HK-2 (cell line): ENCODE results near the gene INPP5F.
"Not testable (repeated sequence)": the region's sequence is repeated elsewhere in the genome, so short reads cannot be mapped to it uniquely, and the experiment has no call there.

ENCODE experiments used
- DNase-seq: peaks from one replicate; pipeline ENCODE4 v3.0.0-alpha.2; 2018; ENCODE audit not compliant: unreplicated experiment

Gene INPP5F

DNA sequence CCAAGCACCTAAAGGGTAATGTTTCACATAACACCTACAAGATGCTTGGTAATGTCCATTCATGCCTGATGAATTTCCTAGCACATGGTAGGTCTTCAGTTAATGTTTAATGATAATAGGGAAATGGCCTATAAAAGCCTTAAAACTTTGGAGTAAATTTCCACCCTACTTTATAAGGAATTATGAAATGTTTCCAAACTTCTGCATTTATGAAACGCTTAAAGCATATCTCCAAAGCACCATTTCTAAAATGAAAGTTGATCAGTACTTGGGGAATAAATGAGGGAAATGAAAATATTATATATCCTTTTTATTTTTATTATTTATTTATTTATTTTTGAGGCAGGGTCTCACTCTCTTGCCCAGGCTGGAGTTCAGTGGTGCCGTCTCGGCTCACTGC is 51.8 kb downstream of the INPP5F start:
- DNase-seq, result no peak

DNA sequence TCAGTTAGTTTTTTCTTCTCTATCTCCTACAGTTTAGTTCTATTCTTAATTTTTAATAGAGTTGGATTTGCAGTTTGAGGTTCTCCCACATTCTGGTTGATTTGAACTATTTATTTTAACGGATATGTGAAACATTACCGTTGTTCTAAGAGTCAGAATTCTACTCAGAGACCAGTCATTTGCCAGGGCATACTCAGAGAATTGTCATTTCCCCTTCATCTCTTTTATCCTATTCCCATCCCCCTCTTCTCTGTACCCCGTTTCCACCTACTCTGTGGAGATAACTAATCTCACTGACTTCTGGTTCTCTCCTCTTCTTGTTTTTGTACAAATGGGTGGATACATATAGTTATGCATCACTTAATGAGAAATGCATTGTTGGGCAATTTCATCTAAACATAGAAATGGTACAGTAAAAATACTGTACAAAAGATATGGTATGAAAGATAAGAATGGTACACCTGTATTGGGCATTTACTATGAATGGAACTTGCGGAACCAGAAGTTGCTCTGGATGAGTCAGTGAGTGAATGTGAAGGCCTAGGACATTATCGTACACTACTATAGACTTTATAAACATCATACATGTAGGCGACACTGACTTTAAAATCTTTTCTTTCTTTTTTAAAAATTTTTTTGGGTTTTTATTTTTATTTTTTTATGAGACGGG is 53.1 kb downstream of the INPP5F start:
- DNase-seq, result no peak

DNA sequence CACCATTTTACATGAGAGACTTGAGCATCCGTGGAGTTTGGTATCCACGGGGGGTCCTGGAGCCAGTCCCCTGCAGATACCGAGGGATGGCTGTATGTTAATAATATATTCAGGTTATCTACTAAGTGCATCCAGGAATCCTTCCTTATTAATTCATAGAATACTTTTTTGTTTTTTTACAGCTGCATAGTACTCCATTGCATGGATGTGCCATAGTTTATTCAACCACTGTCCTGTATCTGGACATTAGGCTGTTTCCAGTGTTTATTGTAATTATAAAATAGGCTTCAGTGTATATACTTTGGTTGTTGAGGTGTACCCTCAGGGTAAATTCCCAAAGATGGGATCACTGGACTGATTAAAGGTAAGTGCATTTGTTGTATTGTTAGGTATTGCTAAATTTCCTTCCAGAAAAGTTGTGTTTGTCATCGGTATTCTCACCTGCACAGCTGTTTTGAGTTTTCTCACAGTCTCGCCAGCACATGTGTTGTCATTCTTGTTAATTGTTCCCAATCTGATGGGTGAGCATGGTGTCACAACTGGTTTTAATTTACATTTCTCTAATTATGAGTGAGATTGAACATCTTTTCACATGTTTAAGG is 55.1 kb downstream of the INPP5F start:
- no peak for DNase-seq

GRCh38 chr10:119781498-119781897 is 55.6 kb downstream of the INPP5F start:
- DNase-seq, result no peak

DNA sequence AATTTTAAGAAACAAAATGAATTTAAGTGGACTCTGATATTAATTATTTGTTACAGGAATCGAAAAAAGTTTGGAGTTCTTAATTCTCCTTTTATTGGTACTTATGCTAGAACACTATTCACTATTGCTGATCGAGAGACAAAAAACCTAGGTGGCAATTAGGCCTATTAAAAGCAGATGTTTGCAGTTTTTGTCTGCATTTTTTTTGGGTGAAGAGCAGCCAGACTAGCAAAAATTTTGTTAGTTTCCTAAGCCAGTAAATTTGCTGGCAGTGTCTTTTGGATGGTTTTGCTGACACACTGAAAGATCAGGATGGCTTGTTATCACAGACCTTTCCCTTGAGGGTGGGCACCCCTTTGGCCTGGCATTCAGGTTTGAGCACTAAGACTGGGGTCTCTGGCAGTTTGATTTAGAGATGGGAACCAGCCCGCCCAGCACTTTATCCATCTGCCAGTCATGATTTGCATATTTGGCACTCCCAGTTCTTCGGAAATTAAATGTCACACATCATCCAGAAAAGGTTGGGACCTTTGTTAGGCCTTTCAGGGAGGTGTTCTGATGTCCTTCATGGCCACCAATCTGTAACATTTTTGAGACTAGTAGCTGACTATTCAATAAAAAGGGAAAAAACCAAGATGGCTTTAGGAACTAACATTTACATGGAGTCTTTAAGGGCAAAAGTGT is 57.3 kb downstream of the INPP5F start:
- DNase-seq, result no peak

DNA sequence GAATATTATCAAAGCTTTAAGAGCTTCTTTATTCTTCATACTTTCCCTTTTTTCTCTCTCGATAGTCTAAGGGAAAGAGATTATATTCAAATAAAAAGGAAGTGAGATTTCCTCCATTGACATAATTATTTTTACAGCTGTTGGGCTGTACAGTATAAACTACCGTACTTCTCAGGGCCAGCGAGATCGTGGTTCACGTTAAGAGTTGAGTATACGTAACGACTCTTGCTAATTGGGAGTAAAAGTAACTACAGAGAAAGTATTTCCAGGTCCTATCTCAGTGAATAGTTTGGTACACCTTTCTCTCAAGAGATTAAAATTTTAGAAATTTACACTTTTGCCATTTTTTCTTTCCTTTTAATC is 57.8 kb downstream of the INPP5F start:
- DNase-seq, result no peak

GRCh38 chr10:119784340-119785067 is 58.7 kb downstream of the INPP5F start:
- DNase-seq, result no peak

GRCh38 chr10:119786117-119786769 is 60.4 kb downstream of the INPP5F start:
- DNase-seq, result peak; percentile 28

DNA sequence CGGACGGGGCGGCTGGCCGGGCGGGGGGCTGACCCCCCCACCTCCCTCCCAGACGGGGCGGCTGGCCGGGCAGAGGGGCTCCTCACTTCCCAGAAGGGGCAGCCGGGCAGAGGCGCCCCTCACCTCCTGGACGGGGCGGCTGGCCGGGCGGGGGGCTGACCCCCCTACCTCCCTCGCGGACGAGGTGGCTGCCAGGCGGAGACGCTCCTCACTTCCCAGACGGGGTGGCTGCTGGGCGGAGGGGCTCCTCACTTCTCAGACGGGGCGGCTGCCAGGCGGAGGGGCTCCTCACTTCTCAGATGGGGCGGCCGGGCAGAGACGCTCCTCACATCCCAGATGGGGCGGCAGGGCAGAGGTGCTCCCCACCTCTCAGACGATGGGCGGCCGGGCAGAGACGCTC is 69.3 kb downstream of the INPP5F start:
- not testable (repeated sequence) for DNase-seq

- DNase-seq, result no peak
Observed at GRCh38 chr10:119796039-119796438, 70.2 kb downstream of the INPP5F start.

- DNase-seq, result no peak
Observed at GRCh38 chr10:119801176-119801575, 75.3 kb downstream of the INPP5F start.

GRCh38 chr10:119801998-119802538 is 76.2 kb downstream of the INPP5F start:
- no peak for DNase-seq

GRCh38 chr10:119803264-119803663 is 77.4 kb downstream of the INPP5F start:
- DNase-seq, result no peak

DNA sequence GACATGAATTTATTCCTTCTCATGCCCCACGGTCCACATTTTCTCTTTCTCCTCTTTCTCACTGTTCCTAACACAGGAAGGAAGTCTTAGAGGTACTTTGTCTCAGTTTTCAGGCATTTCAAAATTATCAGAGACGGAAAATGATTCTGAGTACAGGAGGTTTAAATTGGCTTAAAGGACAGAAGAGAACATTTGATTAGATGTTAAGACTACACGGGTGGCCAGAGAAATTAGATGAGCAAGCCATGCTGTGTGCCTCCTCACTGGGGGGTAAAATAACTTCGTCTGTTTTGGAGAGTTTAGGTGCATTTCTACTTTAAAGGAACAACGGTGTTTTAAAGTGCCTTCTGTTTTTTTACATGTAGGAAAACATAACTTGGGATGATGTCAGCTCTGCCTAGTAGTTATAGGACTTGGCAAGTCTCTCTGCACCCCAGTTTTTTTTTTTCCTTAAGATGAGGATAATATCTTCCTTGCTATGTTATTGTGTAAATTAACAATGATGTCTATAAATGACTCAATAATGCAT is 79.9 kb downstream of the INPP5F start:
- DNase-seq, result no peak

DNA sequence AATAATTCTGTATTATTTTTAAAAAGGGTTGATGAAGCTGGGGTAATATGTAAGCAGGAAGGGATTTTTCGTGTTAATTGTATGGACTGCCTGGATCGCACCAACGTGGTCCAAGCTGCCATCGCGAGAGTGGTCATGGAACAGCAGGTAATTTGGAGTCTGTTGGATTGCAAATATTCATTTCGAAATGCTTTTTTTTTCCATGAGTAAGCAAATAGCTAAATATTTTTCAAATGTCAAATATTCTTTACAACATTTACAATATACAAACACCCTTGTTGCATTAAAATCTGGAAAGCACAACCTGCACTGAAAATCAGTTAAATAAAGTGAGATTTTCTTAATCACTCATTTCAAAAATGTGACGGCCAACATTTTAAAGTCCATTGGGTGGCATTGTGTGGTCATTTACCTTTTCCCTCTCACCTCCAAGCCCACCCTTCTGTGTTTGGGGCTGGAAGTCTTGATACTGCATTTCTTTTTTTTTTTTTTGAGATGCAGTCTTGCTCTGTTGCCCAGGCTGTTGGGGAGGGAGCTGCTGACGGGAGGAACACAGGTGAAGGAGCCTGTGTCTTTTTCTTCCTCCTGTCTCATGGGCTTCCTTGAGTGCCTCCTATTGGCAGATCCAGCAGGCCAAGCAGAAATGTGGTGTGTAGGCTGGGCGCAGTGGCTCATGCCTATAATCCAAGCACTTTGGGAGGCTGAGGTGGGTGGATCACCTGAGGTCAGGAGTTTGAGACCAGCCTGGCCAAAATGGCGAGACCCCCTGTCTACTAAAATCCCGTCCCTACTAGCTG is 80.7 kb downstream of the INPP5F start:
- DNase-seq, result no peak

DNA sequence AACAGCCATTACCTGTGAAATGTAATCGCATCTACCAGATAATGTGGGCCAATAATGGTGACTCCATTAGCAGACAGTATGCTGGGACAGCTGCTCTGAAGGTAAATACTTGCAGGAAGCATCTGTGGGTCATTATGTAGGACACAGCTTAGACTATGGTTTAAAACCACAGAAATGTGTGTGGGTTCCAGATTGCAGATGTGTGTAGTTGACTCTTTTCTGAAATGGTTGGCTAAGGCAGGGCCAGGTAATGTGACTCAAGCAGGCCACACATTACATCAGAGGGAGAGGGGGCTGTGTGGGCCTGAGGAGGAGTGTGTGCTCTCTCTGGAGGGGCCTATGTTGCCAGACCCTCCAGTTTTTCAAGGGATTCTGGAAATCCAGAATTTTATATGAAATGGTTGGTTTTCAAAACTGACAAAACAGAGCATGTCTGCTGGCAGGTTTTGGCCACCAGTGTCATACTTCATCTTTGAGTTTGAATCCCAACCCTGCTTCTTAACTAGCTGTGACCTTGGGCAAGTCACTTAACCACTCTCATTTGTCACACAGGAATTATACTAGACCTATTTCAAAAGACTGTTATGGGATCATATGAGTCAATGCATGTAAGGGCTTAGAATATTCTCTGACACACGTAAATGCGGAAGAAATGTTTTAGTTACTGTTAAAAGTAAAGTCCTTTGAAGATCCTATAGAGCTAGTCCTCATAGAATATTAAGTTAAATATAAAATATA is 82.3 kb downstream of the INPP5F start:
- DNase-seq, result no peak

DNA sequence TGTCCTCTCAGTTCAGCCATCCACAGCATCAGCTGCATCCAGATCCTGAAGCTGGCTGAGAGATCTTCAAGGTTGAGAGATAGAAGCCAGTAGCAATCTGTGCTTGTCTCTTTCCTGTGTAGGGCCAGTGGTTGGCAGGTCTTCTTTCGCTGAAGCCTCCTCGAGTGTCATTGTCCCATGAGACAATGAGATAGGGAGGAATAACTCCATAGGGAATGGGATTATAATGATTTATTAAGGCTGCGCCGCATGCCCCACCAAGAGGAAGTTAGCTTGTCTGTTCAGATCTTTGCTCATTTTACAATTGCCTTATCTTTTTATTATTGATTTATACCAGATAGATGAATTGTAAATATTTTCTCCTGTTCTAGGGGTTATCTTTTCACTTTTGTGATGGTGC is 85.3 kb downstream of the INPP5F start:
- no peak for DNase-seq

DNA sequence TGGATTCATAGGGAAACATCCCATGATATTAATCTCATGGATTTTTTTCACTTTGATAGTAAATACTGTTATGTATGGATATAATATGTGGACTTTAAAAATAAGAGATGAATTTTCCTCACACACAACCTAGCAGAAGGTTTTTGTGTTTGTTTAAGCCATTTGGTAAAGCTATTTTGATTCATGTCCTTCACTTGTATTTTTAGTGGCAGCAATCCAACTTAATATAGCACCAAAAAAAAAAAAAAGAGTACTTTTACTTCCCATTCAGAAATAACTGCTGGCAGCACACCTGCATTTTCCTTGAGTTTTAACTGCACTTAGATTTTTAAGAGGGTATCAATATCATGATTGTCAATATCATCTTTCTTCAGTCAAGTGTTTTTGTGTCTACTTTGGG is 86.8 kb downstream of the INPP5F start:
- DNase-seq, result no peak

- DNase-seq, result no peak
Observed at GRCh38 chr10:119815671-119816070, 89.8 kb downstream of the INPP5F start.
